Measurements from ENCODE around the gene CMTM2.

GRCh38 chr16:66604376-66605176 is 25.3 kb downstream of the CMTM2 start, which contains the start of gene CMTM3:
- TF ChIP-seq CTCF (IDR thresholded peaks at IDR 0.05 in 8 of 11, conservative IDR thresholded peaks at IDR 0.05 in 3 of 11) (peak; percentile 54 to 90 (median 77)), POLR2A (IDR thresholded peaks at IDR 0.05) (no peak), POLR2AphosphoS5 (IDR thresholded peaks at IDR 0.05) (peak; percentile 22 to 63 (median 44))
